Hindlimb muscle (tissue), 1 donor: ENCODE data around the gene ADAMTS17. TPM values are rescaled to one million over a fixed set of nuclear protein-coding genes. Genes with fewer than 3 reads are reported as not detected.
"Not testable (repeated sequence)": the region's sequence is repeated elsewhere in the genome, so short reads cannot be mapped to it uniquely, and the experiment has no call there.

Experiments
- DNase-seq: peaks from one replicate; pipeline ENCODE4 v3.0.0-alpha.2; 2013
- polyA plus RNA-seq: library from polyadenylated mRNA; unstranded; fragments of 120-200 nt; gene quantifications from one replicate; pipeline ENCODE4 v1.2.1, GENCODE V29; 2013; ENCODE audit not compliant: insufficient read length

Gene ADAMTS17
- polyA plus RNA-seq, 1 donor: 4.4 TPM

GRCh38 chr15:99985878-99986277 lies 355.9 kb downstream of the ADAMTS17 start:
- no peak for DNase-seq

DNA sequence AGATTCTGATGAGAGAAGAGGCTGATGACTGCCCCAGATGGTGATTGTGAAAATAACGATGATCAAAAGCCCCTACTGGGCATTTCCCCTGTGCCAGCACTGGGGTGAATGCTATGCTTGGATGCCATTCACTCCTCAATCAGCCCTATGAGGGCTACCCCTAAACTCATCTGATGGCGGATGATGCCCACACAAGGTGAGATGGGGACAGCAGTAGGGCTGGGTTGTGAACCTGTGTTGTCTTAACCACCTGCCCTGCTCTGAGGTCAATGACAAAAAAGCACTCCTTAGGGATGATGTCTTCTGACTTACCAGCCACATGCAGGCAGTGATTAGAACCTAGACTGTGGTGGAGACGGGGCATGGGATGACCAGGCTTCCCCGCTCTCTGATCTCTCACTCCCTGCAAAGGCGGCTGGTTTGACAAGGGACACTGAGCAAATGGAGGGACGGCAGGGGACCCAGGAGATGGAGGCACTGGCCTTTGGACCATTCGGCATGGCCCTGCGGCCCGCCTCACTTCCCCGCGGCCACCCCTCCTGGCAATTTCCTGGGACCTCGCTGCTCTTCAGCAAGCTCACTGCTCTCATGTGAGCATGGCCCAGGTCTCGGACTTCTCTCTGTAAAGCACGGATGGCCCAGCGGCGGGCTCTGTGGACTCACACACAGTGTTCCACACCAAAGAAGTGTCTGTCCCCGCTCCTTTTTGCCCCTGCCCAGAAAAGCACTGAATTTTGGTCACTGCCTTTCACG lies 357.1 kb downstream of the ADAMTS17 start:
- DNase-seq: no peak

- no peak for DNase-seq
Measured at GRCh38 chr15:99983886-99984286, 357.9 kb downstream of the ADAMTS17 start.

DNA sequence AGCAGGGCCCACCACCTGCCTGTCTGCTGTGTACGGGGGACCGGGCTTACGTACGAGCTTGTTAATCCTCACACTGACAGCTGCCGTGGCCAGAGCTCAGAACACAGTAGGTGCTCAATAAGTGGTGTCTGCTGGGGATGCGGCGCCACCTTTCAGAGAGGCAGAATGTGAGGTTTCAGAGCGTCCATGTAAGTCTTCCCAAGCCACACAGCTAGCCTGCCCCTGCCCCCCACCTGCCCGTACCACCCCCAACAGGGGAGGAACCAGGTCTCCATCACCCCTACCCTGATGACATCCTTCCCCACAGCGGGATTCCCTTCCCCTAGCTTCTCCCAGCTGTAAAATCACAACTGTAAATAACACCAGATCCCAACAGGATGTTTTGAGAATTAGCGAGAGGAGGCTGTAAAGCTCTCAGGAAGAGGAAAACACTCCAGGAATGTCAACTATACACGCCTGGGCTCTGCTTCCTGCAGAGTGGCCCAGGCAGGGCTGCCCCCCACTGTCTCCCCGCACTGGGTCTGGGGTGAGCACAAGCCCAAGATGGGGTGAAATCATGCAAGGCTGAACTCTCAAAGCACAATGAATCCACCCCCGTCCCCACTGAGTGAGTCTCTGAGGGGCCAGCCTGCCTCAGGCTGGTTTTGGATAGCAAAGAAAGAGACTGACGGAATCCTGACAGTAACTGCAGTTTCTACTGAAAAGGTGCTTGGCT lies 358.4 kb downstream of the ADAMTS17 start:
- no peak for DNase-seq

- DNase-seq: no peak
Measured at GRCh38 chr15:99982662-99983061, 359.1 kb downstream of the ADAMTS17 start.

DNA sequence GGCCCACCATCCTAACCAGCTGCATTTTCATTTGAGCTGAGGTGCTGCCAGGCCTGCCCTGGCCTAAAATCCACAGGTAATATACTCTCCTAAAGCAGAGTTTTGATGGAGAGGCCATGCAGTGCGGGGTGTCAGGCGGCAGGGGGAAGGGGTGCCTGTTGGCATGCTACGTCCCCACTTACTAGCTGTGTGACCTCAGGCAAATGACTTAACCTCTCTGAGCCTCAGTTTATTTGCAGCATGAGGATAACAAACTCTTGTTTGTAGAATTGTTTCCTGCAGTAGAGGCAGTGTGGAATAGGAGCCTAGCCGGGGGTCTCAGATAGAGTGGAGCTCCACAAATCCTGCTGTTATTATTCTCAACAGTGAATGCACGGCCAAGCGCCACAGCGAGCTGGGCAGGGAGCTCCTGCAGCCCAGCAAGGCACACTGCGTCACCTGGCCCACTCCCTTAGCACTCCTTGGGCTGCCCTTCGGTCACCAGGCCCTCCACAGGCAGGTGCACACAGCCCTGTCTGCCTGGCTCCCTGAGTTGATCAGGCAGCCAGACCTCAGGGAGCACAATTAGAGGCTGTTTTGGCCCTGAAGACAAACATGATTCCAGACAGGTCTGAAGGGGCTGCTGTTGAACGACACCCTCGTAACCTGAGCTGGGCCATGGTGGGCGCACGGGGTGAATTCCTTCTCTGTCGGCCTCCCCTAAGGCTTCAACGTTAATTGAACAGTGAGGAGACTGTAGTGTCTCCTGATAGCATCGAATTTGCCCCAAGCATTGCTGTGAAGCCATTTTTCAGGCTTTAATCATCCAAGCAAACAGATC lies 359.7 kb downstream of the ADAMTS17 start:
- no peak for DNase-seq

GRCh38 chr15:99981191-99981647 lies 360.6 kb downstream of the ADAMTS17 start:
- DNase-seq: no peak

DNA sequence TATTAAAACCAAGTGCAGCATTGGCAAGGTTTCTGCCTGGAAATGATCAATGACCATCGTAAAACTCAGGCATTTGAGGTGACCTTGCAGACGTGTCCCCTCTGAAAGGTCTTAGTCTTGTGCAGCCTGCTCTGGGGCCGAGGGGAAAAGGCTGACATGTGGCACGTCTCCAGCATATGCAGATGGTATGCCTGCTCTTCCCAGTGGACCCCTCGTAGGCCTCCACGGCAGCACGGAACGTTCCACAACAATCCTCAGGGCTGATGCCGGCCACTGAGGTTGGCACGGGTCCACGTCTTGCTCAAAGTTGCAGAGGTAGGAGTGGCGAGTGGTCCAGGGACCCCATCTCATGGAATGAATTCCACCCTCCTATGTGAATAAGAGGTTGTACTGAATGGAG lies 361.0 kb downstream of the ADAMTS17 start:
- DNase-seq: no peak

DNA sequence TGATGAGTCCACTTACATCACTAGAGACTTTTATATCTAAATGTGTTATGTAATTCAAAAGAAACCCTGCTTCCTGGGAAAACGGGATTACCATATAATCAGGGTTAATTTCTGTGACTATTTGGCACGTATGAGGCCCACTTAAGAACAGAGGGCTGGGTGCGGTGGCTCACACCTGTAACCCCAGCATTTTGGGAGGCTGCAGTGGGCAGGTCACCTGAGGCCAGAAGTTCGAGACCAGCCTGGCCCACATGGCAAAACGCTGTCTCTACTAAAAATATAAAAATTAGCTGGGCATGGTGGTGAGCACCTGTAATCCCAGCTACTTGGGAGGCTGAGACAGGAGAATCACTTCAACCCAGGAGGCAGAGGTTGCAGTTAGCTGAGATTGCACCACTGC lies 361.9 kb downstream of the ADAMTS17 start:
- DNase-seq: not testable (repeated sequence)

GRCh38 chr15:99979371-99979770 lies 362.4 kb downstream of the ADAMTS17 start:
- DNase-seq: no peak

GRCh38 chr15:99978426-99978825 lies 363.3 kb downstream of the ADAMTS17 start:
- no peak for DNase-seq

- no peak for DNase-seq
Measured at GRCh38 chr15:99977929-99978328, 363.8 kb downstream of the ADAMTS17 start.

GRCh38 chr15:99976811-99977271 lies 364.9 kb downstream of the ADAMTS17 start:
- DNase-seq: no peak

- no peak for DNase-seq
Measured at GRCh38 chr15:99976000-99976399, 365.8 kb downstream of the ADAMTS17 start.

DNA sequence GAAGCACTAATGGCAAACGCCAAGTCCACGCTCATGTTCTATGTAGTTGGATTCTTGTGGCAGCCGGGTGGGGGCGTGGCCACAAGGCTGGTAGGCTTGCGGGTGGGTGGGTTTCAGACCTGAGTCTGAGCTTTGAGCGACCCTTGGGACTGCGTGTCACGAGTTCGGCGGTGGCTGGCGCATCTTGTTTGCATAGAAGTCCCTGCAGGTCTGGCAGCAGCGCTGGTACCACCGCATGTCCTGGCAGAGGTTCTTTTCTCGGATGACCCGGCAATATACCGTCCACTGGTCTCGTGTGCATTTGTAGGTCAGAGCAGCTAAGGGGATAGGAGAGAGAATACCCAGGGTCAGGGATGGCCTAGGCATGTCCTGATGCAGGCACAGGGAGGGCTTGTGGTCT lies 367.5 kb downstream of the ADAMTS17 start:
- no peak for DNase-seq

GRCh38 chr15:99973351-99973750 lies 368.4 kb downstream of the ADAMTS17 start:
- DNase-seq: no peak

DNA sequence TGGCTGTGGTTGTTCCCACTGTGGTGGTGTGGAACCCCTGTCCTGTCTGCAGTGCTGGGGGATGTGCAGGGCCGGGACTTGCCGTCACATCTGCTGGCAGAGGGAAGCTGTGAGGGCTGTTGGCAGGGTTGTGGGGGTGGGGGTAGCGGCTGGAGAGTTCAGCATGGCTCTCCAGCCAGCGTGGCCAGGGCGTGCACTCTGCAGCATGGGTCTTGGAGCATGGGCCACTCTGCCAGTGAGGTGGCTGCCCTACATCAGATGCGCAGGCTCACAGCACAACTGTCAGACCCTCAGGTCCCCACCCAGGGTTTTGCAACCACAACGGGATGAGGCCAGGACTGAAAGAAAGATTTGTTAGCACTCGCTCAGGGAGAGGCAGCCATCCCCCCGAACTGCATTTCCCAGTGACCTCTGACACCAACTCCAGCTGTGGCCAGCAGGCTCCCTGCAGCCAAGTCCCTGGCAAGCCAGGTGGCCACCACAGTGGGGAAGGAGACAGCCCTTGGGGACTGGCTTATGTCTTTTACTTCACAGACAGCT lies 370.8 kb downstream of the ADAMTS17 start:
- no peak for DNase-seq

GRCh38 chr15:99969261-99969920 lies 372.4 kb downstream of the ADAMTS17 start:
- DNase-seq: no peak

DNA sequence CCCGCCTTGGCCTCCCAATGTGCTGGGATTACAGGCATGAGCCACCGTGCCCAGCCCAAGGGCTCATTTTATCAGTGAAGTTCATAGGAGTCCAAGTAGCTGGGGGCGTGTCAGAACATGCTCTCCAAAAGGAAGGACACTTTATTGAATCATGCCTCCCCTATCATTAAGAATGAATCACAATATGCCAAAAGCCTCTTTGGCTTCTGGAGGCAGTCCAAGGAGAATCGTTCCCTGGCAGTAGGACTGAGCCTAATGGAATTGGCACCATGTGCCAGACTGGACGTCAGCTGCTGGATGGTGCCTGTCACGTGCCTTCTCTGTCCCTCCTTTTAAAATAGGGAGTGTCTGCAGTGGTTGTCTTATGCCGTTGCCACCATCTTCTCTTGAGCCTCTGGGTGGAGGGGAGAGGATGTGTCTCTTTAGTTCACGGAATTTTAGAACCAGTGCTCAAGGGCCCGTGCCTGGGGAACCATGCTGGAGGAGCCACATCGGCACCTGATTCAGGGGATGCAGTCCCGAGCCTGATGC lies 373.9 kb downstream of the ADAMTS17 start:
- DNase-seq: no peak

DNA sequence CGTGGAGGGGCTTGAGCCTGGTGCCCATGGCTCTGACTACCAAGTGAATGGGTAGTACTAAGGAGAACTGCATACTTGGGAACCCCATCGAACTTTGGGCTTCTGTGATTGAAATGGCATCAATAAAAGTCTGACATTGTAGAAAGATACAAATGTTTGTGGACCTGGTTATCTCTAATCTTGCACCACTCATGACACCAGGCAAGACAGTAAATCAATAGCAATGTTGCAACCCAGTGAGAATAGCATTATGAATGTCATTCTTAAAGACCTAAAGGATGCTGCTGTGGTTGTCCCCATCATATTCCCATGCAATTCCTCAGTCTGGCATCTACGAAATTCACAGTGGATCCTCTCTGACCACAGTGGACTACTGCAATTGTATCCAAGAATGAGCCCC lies 375.0 kb downstream of the ADAMTS17 start:
- DNase-seq: no peak

DNA sequence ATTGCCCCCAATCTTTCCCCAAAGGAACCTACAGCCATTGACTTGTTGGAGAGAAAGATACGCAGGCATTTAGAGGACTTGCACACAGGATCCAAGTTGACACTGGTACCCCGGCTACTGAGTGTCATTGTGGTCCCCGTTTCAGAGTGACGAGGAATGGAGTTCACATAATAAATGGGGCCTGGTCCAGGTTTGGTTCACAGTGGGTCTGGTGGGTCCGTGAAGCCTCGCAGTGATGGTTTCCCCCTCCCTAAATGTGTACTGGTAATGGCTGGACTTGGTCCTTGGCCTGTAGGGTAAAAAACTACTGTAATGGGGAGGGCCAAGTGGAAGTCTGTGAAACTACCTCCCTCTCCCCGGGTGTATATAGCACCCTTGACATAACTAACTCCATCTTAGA lies 376.4 kb downstream of the ADAMTS17 start:
- DNase-seq: no peak

- DNase-seq: no peak
Measured at GRCh38 chr15:99963976-99964375, 377.8 kb downstream of the ADAMTS17 start.
